ENCODE measurements around the gene CFAP74. TPM values are rescaled to one million over a fixed set of nuclear protein-coding genes. Genes with fewer than 3 reads are reported as not detected.

The CFAP74 gene
- total RNA-seq, 3 donors from 2014 or later: 0.29 to 0.98 TPM; not detected in 1

GRCh38 chr1:1893997-1894353 lies 109.6 kb downstream of the CFAP74 start:
- Histone ChIP-seq H3K36me3 (no peaks in the 10 kb centered on the region), H3K4me1 (peaks cover 4 to 18% of the 10 kb centered on the region in 2 donors), H3K27ac (no peak overlapping the region), H3K9me3 (no peaks in the 10 kb centered on the region), H3K4me3 (no peak overlapping the region), H3K27me3 (no peaks in the 10 kb centered on the region)
- no peak for TF ChIP-seq CTCF (IDR thresholded peaks at IDR 0.05)
- DNase-seq (ENCODE audit: low spot score in 2 of 2): no peak
- intact Hi-C loops (cut with DNase I; ENCODE audit: low total_unique reads): no loop called here

- intact Hi-C loops (cut with DNase I; ENCODE audit: low total_unique reads): no loop called here
- Histone ChIP-seq H3K27ac (no peak overlapping the region), H3K9me3 (no peaks in the 10 kb centered on the region), H3K36me3 (no peaks in the 10 kb centered on the region), H3K4me3 (no peak overlapping the region), H3K27me3 (no peaks in the 10 kb centered on the region), H3K4me1 (peaks cover 4 to 20% of the 10 kb centered on the region in 2 donors)
- TF ChIP-seq POLR2AphosphoS5 (IDR thresholded peaks at IDR 0.05) (no peak), POLR2A (IDR thresholded peaks at IDR 0.05) (no peak), CTCF (IDR thresholded peaks at IDR 0.05) (no peak)
- DNase-seq (ENCODE audit: low spot score in 2 of 2): no peak
These were observed 110.1 kb downstream of the CFAP74 start for GRCh38 chr1:1893291-1893985.

DNA sequence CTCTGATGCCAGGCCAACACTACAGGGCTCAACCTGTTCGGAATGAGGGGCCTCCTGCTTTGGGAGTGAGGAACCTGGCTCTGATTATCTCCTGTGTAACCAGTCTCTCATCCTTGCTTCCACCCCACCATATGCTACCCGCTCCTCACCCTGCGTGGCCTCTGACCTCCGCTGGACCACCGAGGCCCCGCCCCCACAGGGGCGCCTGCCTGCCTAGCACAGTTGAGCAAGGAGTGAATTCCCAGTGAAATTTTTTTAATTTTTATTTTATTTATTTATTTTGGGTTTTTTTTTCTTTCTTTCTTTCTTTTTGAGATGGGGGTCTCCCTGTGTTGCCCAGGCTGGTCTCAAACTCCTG lies 110.8 kb downstream of the CFAP74 start:
- intact Hi-C loops (cut with DNase I; ENCODE audit: low total_unique reads): no loop called here
- Histone ChIP-seq H3K4me3 (no peak overlapping the region), H3K27me3 (no peaks in the 10 kb centered on the region), H3K27ac (peak overlapping the region; percentile 93 to 99), H3K9me3 (no peaks in the 10 kb centered on the region), H3K4me1 (peaks cover 4 to 20% of the 10 kb centered on the region in 2 donors), H3K36me3 (no peaks in the 10 kb centered on the region)
- TF ChIP-seq POLR2A (IDR thresholded peaks at IDR 0.05): no peak
- no peak for TF ChIP-seq POLR2AphosphoS5 (IDR thresholded peaks at IDR 0.05)
- DNase-seq (ENCODE audit: low spot score in 2 of 2): no peak

GRCh38 chr1:1892079-1892762 lies 111.4 kb downstream of the CFAP74 start:
- Histone ChIP-seq H3K4me3 (peak overlapping the region; percentile 84 to 99 (median 88)), H3K27ac (peak overlapping the region; percentile 93 to 99), H3K36me3 (no peaks in the 10 kb centered on the region), H3K4me1 (peaks cover 4 to 20% of the 10 kb centered on the region in 2 donors), H3K9me3 (no peaks in the 10 kb centered on the region), H3K27me3 (no peaks in the 10 kb centered on the region)
- TF ChIP-seq POLR2A (IDR thresholded peaks at IDR 0.05): no peak
- TF ChIP-seq CTCF (IDR thresholded peaks at IDR 0.05): no peak
- DNase-seq (ENCODE audit: low spot score in 2 of 2): no peak
- intact Hi-C loops (cut with DNase I; ENCODE audit: low total_unique reads): no loop called here

DNA sequence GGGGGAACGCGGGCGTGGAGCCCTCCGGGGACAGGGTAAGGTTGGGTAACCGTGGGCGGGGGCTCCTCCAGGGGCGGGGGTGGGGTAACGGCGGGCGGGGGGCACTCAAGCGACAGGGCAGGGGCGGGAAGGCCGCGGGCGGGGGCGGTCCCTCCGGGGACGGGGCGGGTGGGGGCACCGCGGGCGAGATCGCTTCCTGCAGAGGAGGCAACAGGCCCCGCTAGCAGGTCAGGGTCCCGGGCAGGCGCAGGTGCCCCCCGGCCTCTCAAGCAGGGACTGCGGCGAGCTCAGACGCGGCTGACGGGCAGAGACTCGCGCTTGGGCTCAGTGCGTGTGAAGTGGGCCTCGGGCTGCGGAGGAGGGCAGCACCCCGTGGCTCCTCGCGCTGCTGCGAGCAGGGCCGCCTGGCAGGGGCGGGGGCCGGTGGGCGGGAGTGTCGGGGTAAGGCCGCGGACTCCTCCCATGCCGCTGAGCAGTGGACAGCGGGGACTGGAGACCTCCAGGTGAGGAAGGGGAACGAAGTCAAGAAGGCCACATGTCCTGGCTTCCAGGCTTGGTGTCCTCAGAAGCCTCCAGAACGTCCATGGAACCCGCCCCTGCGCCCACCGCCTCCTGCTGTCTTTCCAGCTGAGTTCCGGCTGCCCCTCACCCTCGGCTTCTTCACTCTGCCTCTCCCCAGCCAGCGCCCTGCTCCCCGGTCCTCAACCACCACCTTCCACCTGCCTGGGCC lies 112.1 kb downstream of the CFAP74 start:
- intact Hi-C loops (cut with DNase I; ENCODE audit: low total_unique reads): no loop called here
- Histone ChIP-seq H3K4me3 (peak overlapping the region; percentile 84 to 99 (median 88)), H3K9me3 (no peaks in the 10 kb centered on the region), H3K36me3 (no peaks in the 10 kb centered on the region), H3K27ac (peak overlapping the region; percentile 93 to 99), H3K4me1 (peaks cover 4 to 20% of the 10 kb centered on the region in 2 donors), H3K27me3 (no peaks in the 10 kb centered on the region)
- DNase-seq (ENCODE audit: low spot score in 2 of 2): peak in 1 of 2 donors; percentile 56
- TF ChIP-seq CTCF (IDR thresholded peaks at IDR 0.05) (no peak), POLR2A (IDR thresholded peaks at IDR 0.05) (no peak), POLR2AphosphoS5 (IDR thresholded peaks at IDR 0.05) (no peak)
